VCaP (cell line): ENCODE data around the gene ERRFI1.

Source experiments
- H3K27ac ChIP-seq: fragments of 450-650 bp; 2 replicates; pipeline ENCODE4 v1.5.1; 2017
- TF ChIP-seq, protein P1 (sequence below): fragments of 450-650 bp; conservative IDR thresholded peaks from 2 replicates; pipeline ENCODE4 v1.5.1; 2017; ENCODE audit warnings: mild to moderate bottlenecking, moderate library complexity

Gene ERRFI1

DNA sequence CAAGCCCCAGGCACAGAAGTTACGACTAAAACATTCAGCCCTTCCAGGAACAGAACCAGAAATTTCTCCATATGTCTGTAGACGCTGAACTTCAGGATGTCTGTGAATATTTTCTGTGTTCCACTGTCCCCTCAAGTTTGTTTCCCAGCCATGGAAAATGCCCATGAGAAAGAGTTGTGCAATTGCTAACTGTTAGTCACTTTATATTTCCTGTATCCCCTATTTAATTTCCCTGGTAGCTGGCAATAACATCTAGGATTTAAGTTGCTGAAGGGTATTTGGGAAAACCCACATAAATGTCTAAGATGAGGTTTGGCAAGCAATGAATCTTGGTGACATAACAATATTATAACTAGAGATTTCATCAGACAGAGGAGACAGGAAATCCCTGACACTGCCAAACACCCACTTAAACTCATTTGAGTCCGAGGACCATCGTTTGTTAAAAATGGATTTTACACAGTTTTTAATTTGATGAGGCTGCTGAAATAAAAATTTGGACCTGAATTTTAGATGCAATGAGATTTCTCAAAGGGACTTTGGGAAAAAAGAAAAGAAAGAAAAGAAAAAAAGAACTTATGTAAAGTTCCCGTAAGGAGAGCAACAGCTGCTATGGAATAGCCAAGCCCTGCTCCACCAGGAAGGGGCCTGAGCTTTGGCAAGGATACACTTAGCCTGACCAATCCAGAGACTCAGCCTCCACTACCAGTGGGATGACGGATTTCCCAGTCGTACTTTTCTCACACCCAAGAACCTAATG, 21.8 kb upstream of the ERRFI1 start:
- TF ChIP-seq, protein P1, sequence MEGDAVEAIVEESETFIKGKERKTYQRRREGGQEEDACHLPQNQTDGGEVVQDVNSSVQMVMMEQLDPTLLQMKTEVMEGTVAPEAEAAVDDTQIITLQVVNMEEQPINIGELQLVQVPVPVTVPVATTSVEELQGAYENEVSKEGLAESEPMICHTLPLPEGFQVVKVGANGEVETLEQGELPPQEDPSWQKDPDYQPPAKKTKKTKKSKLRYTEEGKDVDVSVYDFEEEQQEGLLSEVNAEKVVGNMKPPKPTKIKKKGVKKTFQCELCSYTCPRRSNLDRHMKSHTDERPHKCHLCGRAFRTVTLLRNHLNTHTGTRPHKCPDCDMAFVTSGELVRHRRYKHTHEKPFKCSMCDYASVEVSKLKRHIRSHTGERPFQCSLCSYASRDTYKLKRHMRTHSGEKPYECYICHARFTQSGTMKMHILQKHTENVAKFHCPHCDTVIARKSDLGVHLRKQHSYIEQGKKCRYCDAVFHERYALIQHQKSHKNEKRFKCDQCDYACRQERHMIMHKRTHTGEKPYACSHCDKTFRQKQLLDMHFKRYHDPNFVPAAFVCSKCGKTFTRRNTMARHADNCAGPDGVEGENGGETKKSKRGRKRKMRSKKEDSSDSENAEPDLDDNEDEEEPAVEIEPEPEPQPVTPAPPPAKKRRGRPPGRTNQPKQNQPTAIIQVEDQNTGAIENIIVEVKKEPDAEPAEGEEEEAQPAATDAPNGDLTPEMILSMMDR, result no peak
- H3K27ac ChIP-seq, result no peak overlapping the region

DNA sequence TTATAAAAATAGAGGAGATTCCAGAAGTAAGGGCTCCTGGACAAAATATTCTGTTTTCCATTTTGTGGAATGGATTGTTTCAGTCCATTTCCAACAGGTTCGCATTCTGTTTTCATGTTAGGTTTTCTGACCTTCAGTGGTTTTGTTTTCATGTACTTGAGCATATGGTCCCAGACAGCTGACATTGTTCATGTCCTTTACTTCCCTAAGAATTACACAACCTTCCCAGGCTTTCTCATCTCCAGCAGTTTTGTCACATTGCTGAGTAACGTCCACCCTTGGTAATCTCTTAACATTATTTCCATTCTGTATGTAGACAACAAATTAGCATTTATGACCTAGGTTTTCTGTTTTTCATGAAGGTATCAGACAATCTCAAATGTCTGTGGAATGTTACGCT, 21.0 kb upstream of the ERRFI1 start:
- no peak overlapping the region for H3K27ac ChIP-seq
- TF ChIP-seq, protein P1, result no peak

DNA sequence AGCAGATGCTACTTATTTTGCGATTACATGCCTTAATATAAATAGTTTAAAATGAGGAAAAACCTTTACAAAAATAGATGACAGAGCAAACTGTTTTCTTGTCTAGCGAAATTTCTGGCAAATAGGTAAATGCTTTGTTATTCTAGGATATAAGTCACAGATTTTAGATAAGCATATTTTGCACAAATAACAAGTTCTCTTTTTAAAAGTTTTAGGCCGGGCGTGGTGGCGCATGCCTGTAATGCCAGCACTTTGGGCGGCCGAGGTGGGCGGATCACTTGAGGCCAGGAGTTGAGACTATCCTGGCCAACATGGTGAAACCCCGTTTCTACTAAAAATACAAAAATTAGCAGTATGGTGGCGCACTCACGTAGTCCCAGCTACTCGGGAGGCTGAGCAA, 20.3 kb upstream of the ERRFI1 start:
- TF ChIP-seq, protein P1, result no peak
- no peak overlapping the region for H3K27ac ChIP-seq

DNA sequence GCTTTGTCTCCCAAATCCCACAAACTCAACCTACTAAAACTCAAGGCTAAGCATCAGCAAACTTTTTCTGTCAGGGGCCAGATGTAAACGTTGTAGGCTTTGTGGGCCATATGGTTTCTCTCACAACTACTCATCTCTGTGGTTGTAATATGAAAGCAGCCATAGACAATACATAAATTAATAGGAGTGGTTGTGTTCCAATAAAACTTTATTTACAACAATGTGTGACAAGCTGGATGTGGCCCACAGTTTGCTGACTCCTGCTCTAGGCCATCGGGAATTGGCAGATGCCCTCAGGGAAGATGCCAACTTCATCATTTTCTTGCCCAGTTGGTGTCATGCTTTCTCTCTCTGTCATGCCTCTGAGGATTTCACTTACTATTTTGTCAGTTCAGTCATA, 17.5 kb upstream of the ERRFI1 start:
- H3K27ac ChIP-seq, result no peak overlapping the region
- TF ChIP-seq, protein P1, result no peak

DNA sequence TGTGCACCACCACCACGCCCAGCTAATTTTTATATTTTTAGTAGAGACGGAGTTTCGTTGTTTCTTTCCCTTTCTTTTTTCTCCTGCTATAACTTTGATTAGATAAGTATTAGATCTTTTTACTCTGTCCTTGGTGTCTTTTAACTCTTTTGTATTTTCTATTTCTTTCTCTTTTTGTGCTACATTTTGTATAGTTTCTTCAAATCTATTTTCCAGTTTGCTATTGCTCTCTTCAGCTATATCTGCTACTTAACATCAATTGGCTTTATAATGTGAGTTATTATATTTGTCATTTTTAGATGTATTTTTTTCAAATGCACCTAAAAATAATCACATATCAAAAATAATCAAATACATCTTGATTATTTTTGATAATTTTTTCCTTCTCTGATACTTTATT, 16.0 kb upstream of the ERRFI1 start:
- TF ChIP-seq, protein P1, result no peak

DNA sequence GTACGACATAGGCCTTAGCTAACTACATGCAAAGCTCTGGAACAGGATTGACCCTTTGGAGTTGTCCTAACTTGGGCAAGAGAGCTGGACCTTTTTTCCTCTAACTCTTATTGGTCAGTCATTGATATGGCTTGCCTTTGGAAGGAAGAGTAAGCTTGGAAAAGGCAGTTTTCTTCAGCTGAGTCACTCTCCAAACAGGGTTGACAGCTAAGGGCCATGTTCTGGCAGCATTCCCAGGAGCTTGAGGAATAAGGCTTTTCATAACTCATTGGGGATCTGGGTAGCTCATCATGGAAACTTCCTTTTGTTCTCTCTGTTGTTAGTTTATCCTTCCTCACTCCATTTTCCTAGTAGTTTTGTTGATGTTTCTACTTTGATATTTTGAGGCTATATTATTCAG, 14.5 kb upstream of the ERRFI1 start:
- H3K27ac ChIP-seq, result peak overlapping the region; percentile 6; the same call in 1 of the 2 replicates
- TF ChIP-seq, protein P1, result no peak

More for the DNA sequence above, 16.0 kb upstream of the ERRFI1 start:
- no peak overlapping the region for H3K27ac ChIP-seq

DNA sequence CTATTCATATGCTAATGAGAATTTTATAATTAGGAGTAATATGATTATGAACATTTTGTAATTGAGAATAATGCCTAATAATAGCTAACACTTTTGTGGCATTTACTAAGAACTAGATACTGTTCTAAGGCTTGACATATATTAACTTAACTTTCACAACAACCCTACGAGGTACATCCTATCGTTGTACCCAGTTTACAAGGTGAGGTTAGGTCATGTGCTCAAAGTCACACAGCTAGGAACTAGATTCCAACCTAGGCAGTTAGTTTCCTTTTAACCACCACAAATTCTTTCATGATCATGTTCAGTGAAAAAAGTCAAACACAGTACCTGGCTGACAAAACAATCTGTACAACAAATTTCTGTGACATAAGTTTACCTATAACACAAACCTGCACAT, 13.0 kb upstream of the ERRFI1 start:
- no peak overlapping the region for H3K27ac ChIP-seq
- TF ChIP-seq, protein P1, result no peak
